CD4-positive, alpha-beta T cell treated with Interleukin-21 for 1 hour (primary cell): Measurements from ENCODE around the gene S100A13.
"Not testable (repeated sequence)": the region's sequence is repeated elsewhere in the genome, so short reads cannot be mapped to it uniquely, and the experiment has no call there.

ENCODE experiments used
- DNase-seq: peaks from one replicate; pipeline ENCODE4 v3.0.0-alpha.2; 2020

Gene S100A13

GRCh38 chr1:153647346-153647714 lies 20.0 kb upstream of the S100A13 start:
- no peak for DNase-seq

- DNase-seq, result no peak
Observed at GRCh38 chr1:153646672-153647345, 19.5 kb upstream of the S100A13 start.

- DNase-seq, result no peak
Observed at GRCh38 chr1:153643816-153644215, 16.5 kb upstream of the S100A13 start.

GRCh38 chr1:153643100-153643499 lies 15.8 kb upstream of the S100A13 start:
- DNase-seq, result no peak

GRCh38 chr1:153642161-153642560 lies 14.9 kb upstream of the S100A13 start:
- DNase-seq, result no peak

- no peak for DNase-seq
Observed at GRCh38 chr1:153640861-153641260, 13.6 kb upstream of the S100A13 start.

- DNase-seq, result not testable (repeated sequence)
Observed at GRCh38 chr1:153640213-153640612, 12.9 kb upstream of the S100A13 start.

- DNase-seq, result no peak
Observed at GRCh38 chr1:153639280-153639679, 12.0 kb upstream of the S100A13 start.

- no peak for DNase-seq
Observed at GRCh38 chr1:153638261-153638660, 11.0 kb upstream of the S100A13 start.

- DNase-seq, result no peak
Observed at GRCh38 chr1:153636312-153636711, 9.0 kb upstream of the S100A13 start.

GRCh38 chr1:153635872-153636271 lies 8.6 kb upstream of the S100A13 start:
- no peak for DNase-seq

GRCh38 chr1:153633754-153634665 lies 6.7 kb upstream of the S100A13 start, which contains the start of gene CHTOP:
CHTOP (plus strand) TSS chr1:153634066; CDS start chr1:153636589, 2,523 bp downstream.
- peak; percentile 97 for DNase-seq

GRCh38 chr1:153633161-153633753 lies 6.0 kb upstream of the S100A13 start:
- DNase-seq, result no peak

GRCh38 chr1:153631047-153632022 lies 4.0 kb upstream of the S100A13 start:
- DNase-seq, result no peak

- no peak for DNase-seq
Observed at GRCh38 chr1:153630384-153630783, 3.1 kb upstream of the S100A13 start.

GRCh38 chr1:153629971-153630370 lies 2.7 kb upstream of the S100A13 start:
- DNase-seq, result no peak

- no peak for DNase-seq
Observed at GRCh38 chr1:153629343-153629665, 2.0 kb upstream of the S100A13 start.

GRCh38 chr1:153628638-153629342 lies 1.5 kb upstream of the S100A13 start:
- DNase-seq, result no peak

- DNase-seq, result no peak
Observed at GRCh38 chr1:153627715-153628626, 666 bp upstream of the S100A13 start, which contains the start of gene S100A1. S100A1 (plus strand) TSS chr1:153628434; CDS start chr1:153630522, 2,088 bp downstream.

GRCh38 chr1:153626477-153626903 lies 815 bp downstream of the S100A13 start:
- no peak for DNase-seq
